ENCODE results near the gene PACRG. TPM values are rescaled to one million over a fixed set of nuclear protein-coding genes. Genes with fewer than 3 reads are reported as not detected.

PACRG gene
- total and polyA plus RNA-seq, 2 of the 13 experiments (the other 11 are each of a cell fraction or from before 2014, with no cell fraction given), result 0.13 TPM; not detected in 1

DNA sequence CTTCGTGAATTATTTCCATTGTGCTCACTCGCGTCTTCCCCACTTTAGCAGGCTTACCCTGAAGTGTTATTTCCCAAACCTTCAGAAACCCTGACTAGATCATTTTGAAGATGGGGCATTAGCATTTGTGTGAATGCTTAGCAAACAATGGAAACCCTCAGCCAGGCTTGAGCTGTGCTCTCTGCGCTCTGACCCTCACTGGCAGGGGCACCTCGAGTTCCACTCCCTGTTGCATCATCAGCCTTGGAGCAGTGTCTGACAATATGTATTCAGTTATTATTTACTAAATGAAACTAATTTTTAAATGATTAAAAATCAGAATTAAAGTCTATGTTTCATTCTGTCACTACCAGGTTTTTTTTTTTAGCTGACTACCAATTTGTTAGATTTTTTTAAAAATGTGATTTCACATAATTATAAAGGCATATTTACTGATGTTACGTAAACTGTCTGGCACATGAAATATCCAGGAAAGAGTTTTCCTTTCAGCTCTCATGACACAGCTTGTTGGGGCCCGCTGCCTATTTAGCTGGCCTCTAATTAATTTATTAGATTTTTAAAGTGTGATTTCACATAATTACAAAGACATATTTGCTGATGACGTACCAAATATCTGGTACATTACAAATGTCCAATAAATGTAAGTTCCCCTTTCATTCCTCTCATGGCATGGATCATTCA, 155.2 kb downstream of the PACRG start:
- POLR2A ChIA-PET, result interaction anchor here (0.6 kb wide), 1 partner anchor 529 kb away, joined by 3 read pairs; no protein-coding TSS in a partner anchor
- no peaks in the 10 kb centered on the region for H3K36me3 ChIP-seq (replicated peaks in 1 of 2; ENCODE audit: control insufficient read depth in 1 of 2, insufficient read depth in 2 of 2, low read length in 2 of 2)
- no peak overlapping the region for H2AFZ ChIP-seq (ENCODE audit: low read length)
- DNase-seq (ENCODE audit: low spot score), result peak; percentile 16
- BruUV-seq (replicated peaks), result no TSS peak
- TF ChIP-seq ATF3 (CRISPR knock-in tag; IDR thresholded peaks at IDR 0.05) (peak; percentile 66; the same call in 1 of the 2 replicates), HNF4A (CRISPR knock-in tag; IDR thresholded peaks at IDR 0.05) (peak; percentile 50), KLF16 (CRISPR knock-in tag; IDR thresholded peaks at IDR 0.05) (no peak), SALL1 (CRISPR knock-in tag; IDR thresholded peaks at IDR 0.05) (0 out of 2 replicates have a peak, but pooled peaks have one; percentile 23), CREB1 (IDR thresholded peaks at IDR 0.05) (peak; percentile 74), CREB1 (CRISPR knock-in tag; IDR thresholded peaks at IDR 0.05) (no peak), NR2C2 (CRISPR knock-in tag; IDR thresholded peaks at IDR 0.05; ENCODE audit: borderline replicate concordance) (0 out of 2 replicates have a peak, but pooled peaks have one; percentile 25), CEBPG (CRISPR knock-in tag; IDR thresholded peaks at IDR 0.05) (peak; percentile 74), BCL6 (CRISPR knock-in tag; IDR thresholded peaks at IDR 0.05) (peak; percentile 15; the same call in 1 of the 2 replicates), AKNA (CRISPR knock-in tag; IDR thresholded peaks at IDR 0.05; ENCODE audit: borderline replicate concordance) (no peak), CEBPB (IDR thresholded peaks at IDR 0.05; ENCODE audit: borderline replicate concordance, low read depth, low read length) (peak; percentile 82), SOX6 (IDR thresholded peaks at IDR 0.05) (no peak), SOX6 (CRISPR knock-in tag; IDR thresholded peaks at IDR 0.05) (peak; percentile 28; the same call in 1 of the 2 replicates), BHLHE40 (IDR thresholded peaks at IDR 0.05; ENCODE audit: low read length) (peak; percentile 17; the same call in 1 of the 2 replicates), NKX3-1 (CRISPR knock-in tag; IDR thresholded peaks at IDR 0.05) (no peak)
- TF ChIP-seq, protein P1, sequence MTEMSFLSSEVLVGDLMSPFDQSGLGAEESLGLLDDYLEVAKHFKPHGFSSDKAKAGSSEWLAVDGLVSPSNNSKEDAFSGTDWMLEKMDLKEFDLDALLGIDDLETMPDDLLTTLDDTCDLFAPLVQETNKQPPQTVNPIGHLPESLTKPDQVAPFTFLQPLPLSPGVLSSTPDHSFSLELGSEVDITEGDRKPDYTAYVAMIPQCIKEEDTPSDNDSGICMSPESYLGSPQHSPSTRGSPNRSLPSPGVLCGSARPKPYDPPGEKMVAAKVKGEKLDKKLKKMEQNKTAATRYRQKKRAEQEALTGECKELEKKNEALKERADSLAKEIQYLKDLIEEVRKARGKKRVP (CRISPR knock-in tag; IDR thresholded peaks at IDR 0.05), result peak in 1 of 2 experiments; percentile 86; a peak in 2 of 4 replicates
- H3K27me3 ChIP-seq (ENCODE audit: control insufficient read depth in 1 of 2, insufficient read depth in 2 of 2, low read length in 2 of 2), result no peaks in the 10 kb centered on the region
- FAIRE-seq, result peak; percentile 26
- CTCF ChIA-PET (ENCODE audit: low intra/inter-chr PET ratio, low total read pairs), result no interaction called here
- in situ Hi-C loops (cut with HindIII; ENCODE audit: extremely low pct_ligation_motif_present, low pct_unique_long_range_greater_than_20kb), result no loop called here
- 28% methylated on average over 8 of the region's 8 CpGs for WGBS (ENCODE audit: low lambda C conversion rate)
- H3K4me2 ChIP-seq (ENCODE audit: low read depth, low read length), result no peak overlapping the region; the same call in 1 of the 2 replicates
- no peaks in the 10 kb centered on the region for H3K4me1 ChIP-seq (ENCODE audit: insufficient read depth, low read length)
- H3K4me3 ChIP-seq (replicated peaks in 1 of 3; ENCODE audit: insufficient read depth in 1 of 3, low read depth in 2 of 3, low read length in 3 of 3), result no peak overlapping the region
- H3K9me3 ChIP-seq (ENCODE audit: low read length), result no peaks in the 10 kb centered on the region
- no peak overlapping the region for H3K9ac ChIP-seq (ENCODE audit: insufficient read depth, low read depth, low read length)
- no peak overlapping the region for H3K27ac ChIP-seq (ENCODE audit: extremely low read length, insufficient read depth, low read length)
- H3K79me2 ChIP-seq (ENCODE audit: insufficient read depth, low read length), result no peaks in the 10 kb centered on the region
- intact Hi-C loops (cut with micrococcal nuclease; ENCODE audit: unreplicated experiment), result no loop called here
- peak; percentile 75 for ATAC-seq
- no peaks in the 10 kb centered on the region for H4K20me1 ChIP-seq (ENCODE audit: insufficient read depth, low read length)
